UCSD-AML1 (cell line): ENCODE results near the gene MMP20.
"Not testable (repeated sequence)": the region's sequence is repeated elsewhere in the genome, so short reads cannot be mapped to it uniquely, and the experiment has no call there.

ENCODE experiments used
- DNase-seq: peaks from one replicate; lab custom pipeline; 2025; ENCODE audit not compliant: unreplicated experiment; lab: John Stamatoyannopoulos, UW

The MMP20 gene

GRCh38 chr11:102625177-102625576, at the start of gene MMP20:
Gene MMP20, minus strand, starts transcription at chr11:102625332. Its CDS starts 13 bp downstream, at chr11:102625319.
- no peak for DNase-seq

DNA sequence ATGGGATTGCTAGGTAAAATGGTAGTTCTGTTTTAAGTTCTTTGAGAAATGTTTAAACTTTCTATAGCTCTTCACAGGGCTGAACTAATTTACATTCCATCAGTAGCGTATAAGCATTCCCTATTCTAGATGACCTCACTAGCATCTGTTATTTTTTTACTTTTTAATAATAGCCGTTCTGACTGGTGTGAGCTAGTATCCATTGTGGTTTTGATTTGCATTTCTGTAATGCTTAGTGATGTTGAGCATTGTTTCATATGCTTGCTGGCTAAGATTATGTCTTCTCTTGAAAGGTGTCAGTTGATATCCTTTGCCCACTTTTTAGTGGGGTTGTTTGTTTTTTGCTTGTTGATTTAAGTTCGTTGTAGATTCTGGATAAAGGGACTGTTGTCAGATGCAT, 44.5 kb upstream of the MMP20 start:
- DNase-seq: no peak

- DNase-seq: no peak
Measured at GRCh38 chr11:102666331-102666957, 41.3 kb upstream of the MMP20 start.

- DNase-seq: peak; percentile 16
Measured at GRCh38 chr11:102664001-102664752, 39.0 kb upstream of the MMP20 start.

DNA sequence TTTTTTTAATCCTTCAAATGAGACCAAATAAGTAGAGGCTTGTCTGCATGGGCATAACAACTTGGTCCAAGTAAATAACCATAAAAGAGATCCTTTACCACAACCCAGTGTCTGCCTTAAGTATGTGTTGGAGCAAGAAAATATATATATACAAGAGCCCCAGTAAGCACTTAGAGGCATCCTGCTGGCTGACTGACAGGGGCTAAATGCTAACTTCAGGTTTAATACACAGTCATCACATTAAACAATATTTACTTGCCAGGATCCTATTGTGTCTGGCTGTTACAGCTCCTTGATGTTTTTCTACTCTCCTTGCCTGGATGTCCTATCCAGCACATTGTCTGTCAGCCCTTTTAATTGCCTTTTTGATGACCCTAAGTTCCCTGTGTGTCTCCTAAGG, 37.5 kb upstream of the MMP20 start:
- DNase-seq: no peak

GRCh38 chr11:102661040-102661439, 35.9 kb upstream of the MMP20 start:
- DNase-seq: no peak

GRCh38 chr11:102656528-102656927, 31.4 kb upstream of the MMP20 start:
- DNase-seq: no peak

DNA sequence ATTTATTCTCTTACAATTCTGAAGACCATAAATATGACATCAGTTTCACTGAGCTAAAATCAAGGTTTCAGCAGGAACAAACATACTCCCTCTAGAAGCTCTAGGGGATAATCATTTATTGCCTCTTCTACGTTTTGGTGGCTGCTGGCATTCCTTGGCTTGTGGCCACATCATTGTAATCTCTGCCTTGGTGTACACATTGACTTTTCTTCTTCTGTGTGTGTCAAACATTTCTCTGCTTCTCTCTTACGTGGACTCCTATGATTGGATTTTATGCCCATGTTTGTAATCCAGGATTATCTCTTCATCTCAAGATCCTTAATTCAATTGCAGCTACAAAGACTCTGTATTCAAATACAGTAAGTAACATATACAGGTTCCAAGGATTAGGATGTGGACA, 30.4 kb upstream of the MMP20 start:
- no peak for DNase-seq

- no peak for DNase-seq
Measured at GRCh38 chr11:102654761-102655160, 29.6 kb upstream of the MMP20 start.

DNA sequence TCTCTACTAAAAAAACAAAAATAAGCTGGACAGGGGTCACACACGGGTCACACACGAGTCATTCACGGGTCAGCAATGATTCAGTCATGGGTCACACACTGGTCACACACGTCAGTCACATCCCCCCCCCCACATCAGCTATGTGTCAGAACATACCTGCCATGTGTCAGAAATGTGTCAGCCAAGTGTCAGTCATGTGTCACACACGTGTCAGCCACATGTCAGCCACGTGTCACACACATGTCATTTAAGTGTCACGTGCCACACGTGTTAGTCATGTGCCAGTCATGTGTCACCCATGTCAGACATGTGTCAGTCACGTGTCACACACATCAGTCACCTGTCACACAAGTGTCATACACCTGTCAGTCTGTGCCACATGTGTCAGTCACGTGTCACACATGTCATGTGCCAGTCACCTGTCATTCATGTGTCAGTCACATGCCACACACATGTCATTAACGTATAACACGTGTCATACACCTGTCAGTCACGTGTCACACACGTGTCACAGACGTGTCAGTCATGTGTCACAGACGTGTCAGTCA, 28.7 kb upstream of the MMP20 start:
- no peak for DNase-seq

GRCh38 chr11:102647430-102647829, 22.3 kb upstream of the MMP20 start:
- no peak for DNase-seq

DNA sequence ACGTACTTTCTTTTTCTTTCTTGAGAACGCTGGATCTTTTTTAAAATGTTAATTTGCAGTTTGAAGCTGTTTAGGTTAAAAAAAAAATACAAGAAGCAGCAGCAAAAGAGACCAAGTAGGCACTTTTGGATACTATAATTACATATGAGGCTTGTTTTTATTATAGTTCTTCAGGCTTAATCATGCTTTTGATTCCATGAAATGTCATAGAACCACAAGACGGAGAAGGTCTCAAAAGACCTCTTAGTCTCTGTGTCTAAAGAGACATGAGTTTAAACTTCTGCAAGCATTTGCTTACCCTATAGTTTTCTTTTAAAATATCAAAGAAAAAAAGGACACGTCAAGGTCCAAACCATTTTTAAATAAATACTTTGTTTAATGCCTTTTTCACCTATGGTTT, 18.8 kb upstream of the MMP20 start:
- DNase-seq: no peak

GRCh38 chr11:102640946-102641345, 15.8 kb upstream of the MMP20 start:
- DNase-seq: no peak

- no peak for DNase-seq
Measured at GRCh38 chr11:102639656-102640055, 14.5 kb upstream of the MMP20 start.

DNA sequence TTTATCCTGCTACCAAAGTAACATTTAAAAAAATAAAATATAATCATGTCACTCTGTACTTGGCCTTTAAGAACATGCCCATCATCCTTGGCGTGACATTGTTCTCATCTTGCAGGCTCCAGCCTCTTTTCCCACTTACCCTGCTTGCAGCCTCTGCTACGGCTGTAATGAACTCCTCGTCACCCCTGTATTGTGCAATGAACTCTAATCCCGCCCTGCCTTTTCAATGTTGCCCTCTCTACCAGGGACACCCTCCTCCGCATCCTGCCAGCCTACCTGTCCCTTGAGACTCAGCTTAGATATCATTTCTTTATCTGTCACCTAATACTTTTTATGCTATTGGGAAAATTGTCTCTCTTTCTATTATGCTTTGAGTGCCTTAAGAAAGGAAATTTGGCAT, 12.6 kb upstream of the MMP20 start:
- no peak for DNase-seq

- no peak for DNase-seq
Measured at GRCh38 chr11:102633385-102634026, 8.4 kb upstream of the MMP20 start.

GRCh38 chr11:102632026-102632425, 6.9 kb upstream of the MMP20 start:
- no peak for DNase-seq

DNA sequence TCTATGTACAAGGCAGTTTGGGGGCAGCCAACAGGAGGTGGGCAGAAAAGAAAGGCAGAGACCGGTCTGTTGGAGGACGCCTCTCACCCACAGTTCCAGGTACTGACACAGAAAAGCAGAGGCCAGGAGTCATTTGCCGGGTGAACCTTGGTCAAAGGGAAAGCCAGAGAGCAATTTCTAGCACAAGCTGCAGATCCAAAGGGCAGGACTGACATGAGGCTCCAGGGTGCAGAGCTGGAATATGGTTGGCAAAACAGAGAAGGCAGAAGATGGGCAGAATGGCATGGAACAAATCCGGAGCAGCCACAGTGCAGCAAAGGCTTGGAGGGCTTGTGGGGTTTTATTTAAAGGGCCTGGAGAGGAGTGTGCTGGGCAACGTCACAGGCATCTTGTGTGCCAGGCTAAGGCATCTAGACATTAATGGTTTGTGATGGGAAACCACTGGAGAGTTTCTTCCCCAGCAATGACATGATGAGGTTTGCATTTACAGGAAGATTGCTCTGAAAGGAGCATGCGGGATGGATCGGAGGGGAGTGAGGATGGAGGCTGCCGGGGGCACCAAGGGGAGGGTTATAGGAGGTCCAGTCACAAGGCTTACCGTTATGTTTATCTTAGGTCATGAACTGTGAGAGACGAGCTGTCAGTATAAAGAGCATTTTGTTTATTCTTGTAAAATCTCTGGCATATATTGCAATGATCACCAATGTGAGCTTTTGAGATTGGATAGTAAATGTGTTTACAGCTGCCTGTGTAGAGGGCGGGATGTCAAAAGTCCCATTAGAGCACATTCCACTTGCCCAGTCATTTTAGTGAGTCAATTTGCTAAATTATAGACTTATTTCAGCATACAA, 5.7 kb upstream of the MMP20 start:
- DNase-seq: no peak

DNA sequence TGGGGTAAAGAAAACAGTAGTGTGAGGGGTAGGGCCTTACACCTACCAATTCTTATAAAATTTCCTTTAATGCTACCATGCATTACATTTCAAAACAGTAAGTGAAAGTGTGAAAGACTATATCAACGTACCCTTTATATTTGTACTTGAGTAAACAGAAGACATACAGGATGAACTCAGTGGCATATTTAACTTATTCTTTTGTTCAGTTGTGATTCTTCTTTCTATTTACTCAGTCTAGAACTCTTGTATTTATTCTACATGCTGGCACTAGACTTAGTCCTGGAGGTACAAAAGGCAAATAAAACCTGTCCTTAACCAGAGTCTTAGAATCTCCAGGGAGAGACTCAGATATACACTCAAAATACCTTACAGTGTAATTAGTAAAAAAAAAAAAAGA, 4.8 kb upstream of the MMP20 start:
- DNase-seq: not testable (repeated sequence)

- no peak for DNase-seq
Measured at GRCh38 chr11:102626676-102627075, 1.5 kb upstream of the MMP20 start.

GRCh38 chr11:102623998-102624397, 1.1 kb downstream of the MMP20 start:
- DNase-seq: no peak
